Epithelial cell of esophagus (primary cell): ENCODE results near the gene KIAA0930.

ENCODE experiments used
- DNase-seq: peaks from one replicate; pipeline ENCODE4 v3.0.0; 2010; ENCODE audit warnings: low read depth
- H3K4me3 ChIP-seq: 2 replicates; pipeline ENCODE4 v1.5.1; 2011; ENCODE audit warnings: mild to moderate bottlenecking, low read length, control low read depth
- TF ChIP-seq, protein P1 (sequence below): IDR thresholded peaks from 2 replicates; pipeline ENCODE4 v1.5.1; 2011; ENCODE audit warnings: low read depth, mild to moderate bottlenecking, low read length, control low read depth, inconsistent platforms; ENCODE audit not compliant: insufficient read depth; ENCODE audit errors: missing control alignments

The KIAA0930 gene

DNA sequence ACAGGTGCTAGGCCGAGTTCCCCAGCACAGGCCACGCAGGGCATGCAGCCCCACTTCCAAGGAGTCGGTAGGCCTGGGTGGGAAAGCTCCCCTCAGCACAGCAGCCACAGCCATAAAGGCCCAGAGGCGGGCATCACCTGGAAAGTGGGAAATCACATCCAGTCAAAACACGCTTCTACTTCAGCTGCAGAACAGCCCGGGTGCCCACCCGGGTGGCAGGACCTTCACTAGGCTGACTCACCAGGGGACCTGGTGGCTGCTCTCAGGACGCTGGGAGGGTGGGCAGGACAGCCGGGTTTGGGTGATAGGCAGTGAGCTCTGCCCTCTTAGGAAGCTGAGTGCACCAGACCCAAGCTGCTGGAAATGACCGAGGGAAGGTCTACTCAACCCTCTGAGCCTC, 7.3 kb downstream of the KIAA0930 start:
- TF ChIP-seq, protein P1, sequence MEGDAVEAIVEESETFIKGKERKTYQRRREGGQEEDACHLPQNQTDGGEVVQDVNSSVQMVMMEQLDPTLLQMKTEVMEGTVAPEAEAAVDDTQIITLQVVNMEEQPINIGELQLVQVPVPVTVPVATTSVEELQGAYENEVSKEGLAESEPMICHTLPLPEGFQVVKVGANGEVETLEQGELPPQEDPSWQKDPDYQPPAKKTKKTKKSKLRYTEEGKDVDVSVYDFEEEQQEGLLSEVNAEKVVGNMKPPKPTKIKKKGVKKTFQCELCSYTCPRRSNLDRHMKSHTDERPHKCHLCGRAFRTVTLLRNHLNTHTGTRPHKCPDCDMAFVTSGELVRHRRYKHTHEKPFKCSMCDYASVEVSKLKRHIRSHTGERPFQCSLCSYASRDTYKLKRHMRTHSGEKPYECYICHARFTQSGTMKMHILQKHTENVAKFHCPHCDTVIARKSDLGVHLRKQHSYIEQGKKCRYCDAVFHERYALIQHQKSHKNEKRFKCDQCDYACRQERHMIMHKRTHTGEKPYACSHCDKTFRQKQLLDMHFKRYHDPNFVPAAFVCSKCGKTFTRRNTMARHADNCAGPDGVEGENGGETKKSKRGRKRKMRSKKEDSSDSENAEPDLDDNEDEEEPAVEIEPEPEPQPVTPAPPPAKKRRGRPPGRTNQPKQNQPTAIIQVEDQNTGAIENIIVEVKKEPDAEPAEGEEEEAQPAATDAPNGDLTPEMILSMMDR = no peak
- H3K4me3 ChIP-seq = no peak overlapping the region

DNA sequence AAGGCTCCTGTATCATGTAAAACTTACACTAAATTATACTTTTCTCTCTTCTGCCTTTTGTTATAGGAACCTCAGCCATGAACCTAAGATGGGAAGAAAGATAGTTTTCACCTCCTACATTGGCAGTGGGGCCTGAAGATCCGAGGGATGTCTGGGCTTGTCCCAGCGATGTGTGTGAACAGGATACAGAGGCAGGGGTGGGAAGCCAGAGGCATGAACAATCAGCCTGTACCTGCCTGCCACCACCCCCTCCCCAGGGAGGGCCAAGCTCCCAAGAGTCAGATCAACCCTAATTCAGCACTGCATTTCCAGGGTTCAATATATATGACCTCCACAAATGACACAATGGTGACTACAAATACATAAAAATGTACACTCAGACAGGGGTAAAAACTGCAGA, 9.4 kb downstream of the KIAA0930 start:
- TF ChIP-seq, protein P1 = no peak
- DNase-seq = peak; percentile 92
- H3K4me3 ChIP-seq = no peak overlapping the region

More for the DNA sequence above, 7.3 kb downstream of the KIAA0930 start:
- no peak for DNase-seq

DNA sequence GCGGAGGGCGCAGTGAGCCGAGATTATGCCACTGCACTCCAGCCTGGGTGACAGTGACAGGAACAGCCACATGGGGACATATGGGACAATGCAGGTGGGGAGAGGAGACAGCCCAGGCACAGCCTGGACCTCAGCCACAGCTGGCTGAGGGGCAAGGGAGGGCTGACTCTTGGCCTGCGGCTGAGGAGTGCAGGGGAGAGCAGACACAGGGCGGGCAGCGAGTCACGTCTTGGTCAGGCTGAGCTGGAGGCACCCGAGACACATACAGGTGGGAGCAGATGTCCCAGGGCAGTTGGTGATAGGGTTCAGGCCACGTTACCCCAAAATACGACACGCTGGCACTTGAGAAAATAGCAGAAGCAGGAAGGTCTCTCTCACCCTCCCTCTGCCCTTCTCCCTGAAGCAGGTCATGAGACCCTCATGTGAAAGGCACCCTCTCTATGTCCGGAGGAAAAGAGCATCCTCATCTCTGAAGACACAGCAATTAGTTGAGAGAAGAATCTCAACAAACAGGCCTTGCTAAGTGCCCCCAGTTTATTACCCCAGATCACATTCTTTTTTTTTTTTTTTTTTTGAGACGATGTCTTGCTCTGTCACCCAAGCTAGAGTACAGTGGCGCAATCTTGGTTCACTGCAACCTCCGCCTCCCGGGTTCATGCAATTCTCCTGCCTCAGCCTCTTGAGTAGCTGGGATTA, 10.5 kb downstream of the KIAA0930 start:
- peak; percentile 40 for DNase-seq
- H3K4me3 ChIP-seq = no peak overlapping the region
- TF ChIP-seq, protein P1 = no peak

GRCh38 chr22:45229181-45229580, 11.5 kb downstream of the KIAA0930 start:
- TF ChIP-seq, protein P1 = no peak
- no peak overlapping the region for H3K4me3 ChIP-seq
- DNase-seq = no peak

DNA sequence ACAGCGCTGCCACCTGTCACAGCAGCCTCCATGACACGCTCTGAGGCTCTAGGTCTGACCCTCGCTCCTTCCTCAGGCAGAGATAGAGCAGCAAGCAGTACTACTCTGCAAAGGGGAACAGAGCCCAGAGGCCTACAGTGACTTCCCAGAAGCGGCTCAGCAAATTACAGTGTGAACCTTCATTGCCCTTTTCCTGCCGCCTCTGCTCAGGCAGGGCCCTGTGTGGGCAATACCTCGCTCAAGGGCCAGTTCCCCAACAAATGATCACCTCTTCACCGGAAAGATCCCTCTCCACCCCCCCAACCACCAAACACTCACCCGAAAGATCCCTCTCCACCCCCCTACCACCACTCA, 12.3 kb downstream of the KIAA0930 start:
- TF ChIP-seq, protein P1 = no peak
- H3K4me3 ChIP-seq = no peak overlapping the region
- DNase-seq = no peak

GRCh38 chr22:45227645-45228400, 12.9 kb downstream of the KIAA0930 start:
- H3K4me3 ChIP-seq = no peak overlapping the region
- DNase-seq = no peak
- TF ChIP-seq, protein P1 = no peak

DNA sequence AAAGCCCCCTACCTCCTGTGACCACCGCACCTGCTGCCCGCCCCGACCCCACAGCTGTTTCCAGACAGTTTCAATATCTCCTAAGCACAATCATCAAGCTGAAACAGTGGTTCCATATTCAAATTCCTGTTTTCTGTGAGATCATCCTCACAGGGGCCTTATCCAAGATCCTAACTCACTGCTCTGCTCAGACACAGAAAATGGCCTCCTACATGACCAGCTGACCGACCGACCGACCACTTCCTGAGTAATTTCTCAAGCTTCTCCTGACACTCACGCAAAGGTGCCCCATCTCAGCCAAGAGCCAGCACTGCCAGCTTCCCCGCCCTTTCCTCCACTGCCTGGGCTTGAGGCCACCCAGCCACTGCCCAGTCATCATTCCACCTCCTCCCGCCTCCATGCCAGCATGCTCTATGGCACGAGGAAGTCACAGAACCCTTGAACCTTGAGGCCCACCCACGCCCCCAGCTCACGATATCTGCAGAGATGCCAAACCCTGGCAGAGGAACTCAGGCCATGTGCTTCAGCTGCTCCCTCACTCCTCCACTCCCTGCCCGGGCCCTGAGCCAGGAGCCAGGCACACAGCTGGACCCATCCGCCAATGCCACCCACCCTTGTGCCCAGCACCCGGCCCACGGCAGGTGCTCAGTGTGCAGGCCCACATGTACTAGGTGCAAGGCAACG, 14.0 kb downstream of the KIAA0930 start:
- DNase-seq = peak; percentile 51
- TF ChIP-seq, protein P1 = no peak
- H3K4me3 ChIP-seq = no peak overlapping the region
